K562 (cell line): ENCODE measurements around the gene PLEKHN1. TPM values are rescaled to one million over a fixed set of nuclear protein-coding genes. Genes with fewer than 3 reads are reported as not detected.

Experiments used
- ATAC-seq: fragments of 200-7000 bp; cut with Tn5 transposase; 3 replicates; pipeline ENCODE4 v1.9.1; 2020; ENCODE audit warnings: moderate library complexity
- BruUV-seq: library from RNA; stranded (reverse); fragments of 400-500 nt; replicated peaks from 2 replicates; lab custom pipeline; 2021; lab: Mats Ljungman, UMichigan
- CTCF ChIA-PET: fragments of 300-600 bp; formaldehyde crosslinking; extraction: SDS; loops from one replicate; lab custom pipeline; 2021; ENCODE audit warnings: low intra/inter-chr PET ratio; lab: Yijun Ruan, JAX
- POLR2A ChIA-PET: fragments of 300-600, 350-650 bp; sonication (Branson Sonifier 250); formaldehyde crosslinking; extraction: SDS; loops from one replicate; lab custom pipeline; 2021; ENCODE audit warnings: antibody characterized with exemption, inconsistent platforms; lab: Yijun Ruan, JAX
- DNase-seq, 4 experiments: peaks; one replicate each; pipeline versions ENCODE4 v3.0.0 to v3.0.0-alpha.2; 2011 to 2018; ENCODE audit warnings: low spot score in 3 of 4, mixed read lengths in 3 of 4; ENCODE audit errors: extremely low read depth in 1 of 4
- FAIRE-seq: peaks from 2 replicates; lab custom pipeline; 2011; peaks lifted over from hg19 to GRCh38; lab: Jason Lieb, UNC
- H2AFZ ChIP-seq: 2 replicates; pipeline ENCODE4 v1.6.0; 2011; ENCODE audit warnings: low read depth, low read length, control low read depth, inconsistent platforms
- H3K27ac ChIP-seq: fragments of 200-600 bp; 3 replicates; pipeline ENCODE4 v1.8.0; 2011; ENCODE audit warnings: low read depth, mild to moderate bottlenecking, control low read depth, inconsistent platforms, low read length, moderate library complexity, mixed read lengths; ENCODE audit errors: extremely low read depth
- H3K27me3 ChIP-seq, 2 experiments: fragments of 300-600 bp in 1 of 2; 2 replicates in 1 of 2; 3 replicates in 1 of 2; pipeline versions ENCODE4 v1.6.0 to v1.8.0; 2011; ENCODE audit warnings: inconsistent platforms in 2 of 2, low read length in 2 of 2, mild to moderate bottlenecking in 1 of 2, mixed read lengths in 1 of 2, moderate library complexity in 1 of 2; ENCODE audit not compliant: control insufficient read depth in 2 of 2, insufficient read depth in 2 of 2
- H3K36me3 ChIP-seq: fragments of 300-600 bp; 3 replicates; pipeline ENCODE4 v1.8.0; 2011; ENCODE audit warnings: mild to moderate bottlenecking, low read length, inconsistent platforms; ENCODE audit not compliant: control insufficient read depth, insufficient read depth
- H3K4me1 ChIP-seq, 2 experiments: fragments of 200-600 bp in 1 of 2; replicated peaks in 1 of 2; 2 replicates in 1 of 2; 3 replicates in 1 of 2; pipeline versions ENCODE4 v1.5.1 to v1.8.0; 2011; ENCODE audit warnings: inconsistent platforms in 2 of 2, low read length in 2 of 2, mild to moderate bottlenecking in 1 of 2, mixed read lengths in 1 of 2, moderate library complexity in 1 of 2; ENCODE audit not compliant: control insufficient read depth in 2 of 2, insufficient read depth in 2 of 2
- H3K4me2 ChIP-seq: 2 replicates; pipeline ENCODE4 v1.6.1; 2011; ENCODE audit warnings: low read length, control low read depth, inconsistent platforms, mixed read lengths; ENCODE audit not compliant: insufficient read depth
- H3K4me3 ChIP-seq: fragments of 200-600 bp; sonication (generic), shearing (Covaris generic); 2 replicates; pipeline ENCODE4 v1.5.1; 2016; ENCODE audit warnings: control low read depth, inconsistent platforms
- H3K79me2 ChIP-seq: fragments of 200-600 bp; 3 replicates; pipeline ENCODE4 v1.8.0; 2011; ENCODE audit warnings: low read length, inconsistent platforms; ENCODE audit not compliant: control insufficient read depth, insufficient read depth
- H3K9ac ChIP-seq, 2 experiments: 2 replicates each; pipeline versions ENCODE4 v1.6.0 to v1.6.1; 2011; ENCODE audit warnings: low read depth in 2 of 2, low read length in 2 of 2, control low read depth in 1 of 2, inconsistent platforms in 1 of 2, mild to moderate bottlenecking in 1 of 2, mixed read lengths in 1 of 2; ENCODE audit not compliant: insufficient read depth in 1 of 2
- H3K9me1 ChIP-seq: one replicate; pipeline ENCODE4 v1.6.0; 2011; ENCODE audit warnings: inconsistent platforms, mild to moderate bottlenecking, low read length, moderate library complexity; ENCODE audit not compliant: control insufficient read depth, insufficient read depth
- H3K9me3 ChIP-seq: replicated peaks from 2 replicates; pipeline ENCODE4 v1.5.1; 2011; ENCODE audit warnings: low read depth, low read length, inconsistent platforms; ENCODE audit not compliant: control insufficient read depth, insufficient read depth
- H4K20me1 ChIP-seq: replicated peaks from 2 replicates; pipeline ENCODE4 v1.6.1; 2011; ENCODE audit warnings: low read length, inconsistent platforms, mixed read lengths; ENCODE audit not compliant: control insufficient read depth, insufficient read depth
- E2F6 ChIP-seq, 2 experiments: IDR thresholded peaks; 2 replicates each; pipeline ENCODE4 v1.6.1; 2011; ENCODE audit warnings: borderline replicate concordance in 1 of 2, control low read depth in 1 of 2, low read depth in 1 of 2, low read length in 1 of 2, mild to moderate bottlenecking in 1 of 2, mixed read lengths in 1 of 2, moderate library complexity in 1 of 2; ENCODE audit not compliant: insufficient read depth in 1 of 2, insufficient read length in 1 of 2, poor library complexity in 1 of 2, severe bottlenecking in 1 of 2; ENCODE audit errors: extremely low read depth in 1 of 2
- PURB ChIP-seq: sonication (generic); formaldehyde crosslinking; IDR thresholded peaks from 2 replicates; pipeline ENCODE4 v1.9.0; 2021; ENCODE audit warnings: low read depth, mild to moderate bottlenecking, missing genetic modification reagents
- USF1 ChIP-seq: sonication (generic); formaldehyde crosslinking; IDR thresholded peaks from 2 replicates; pipeline ENCODE4 v1.9.0; 2022; ENCODE audit warnings: mild to moderate bottlenecking, missing genetic modification reagents
- ZFX ChIP-seq: sonication (generic); formaldehyde crosslinking; IDR thresholded peaks from 2 replicates; pipeline ENCODE4 v1.8.0; 2022; ENCODE audit warnings: mild to moderate bottlenecking, missing genetic modification reagents, moderate library complexity
- WGBS: fragments of 100-300 bp; shearing (Covaris generic); methylation state at CpG from one replicate; pipeline ENCODE4 v1.1.6; 2016; ENCODE audit warnings: low coverage, mixed read lengths; ENCODE audit not compliant: insufficient coverage; ENCODE audit errors: missing lambda C conversion rate; 5-methylcytosine and 5-hydroxymethylcytosine counted together
- in situ Hi-C: fragments of 300-500 bp; cut with MboI; formaldehyde crosslinking; loops from 4 replicates; pipeline ENCODE4 v1.15.0; 2018; ENCODE audit warnings: inconsistent platforms, mixed read lengths
- intact Hi-C: fragments of 100-400 bp; cut with micrococcal nuclease; formaldehyde crosslinking; loops from 2 replicates; pipeline ENCODE4 v1.14.2; 2022
- polyA plus RNA-seq, 8 experiments: library from polyadenylated mRNA; depleted of rRNA in 4 of 8; stranded (reverse) in 5 of 8; unstranded in 3 of 8; fragments of >200 nt; fragmentation: Nextera tagmentation in 2 of 8; fragmentation: Illumina TruSeq in 1 of 8; extraction: Ambion mirVana in 2 of 8; extraction: Trizol in 1 of 8; gene quantifications; 2 replicates each; pipeline versions ENCODE4 v1.2.1 to v1.2.3, GENCODE V29; 2011 to 2014; ENCODE audit warnings: inconsistent platforms in 1 of 8, missing spikeins in 1 of 8
- total RNA-seq, 7 experiments: library from RNA; depleted of rRNA in 6 of 7; stranded (reverse); fragments of >200 nt in 6 of 7; fragmentation: Illumina TruSeq in 2 of 7; extraction: Trizol in 2 of 7; gene quantifications; 2 replicates each; pipeline versions ENCODE4 v1.2.1 to v1.2.3, GENCODE V29; 2011 to 2021; ENCODE audit warnings: low replicate concordance in 1 of 7

The PLEKHN1 gene
- total and polyA plus RNA-seq, 9 of the 15 experiments (the other 6 are each of a cell fraction or from before 2014, with no cell fraction given) = 0.07 to 1.5 (median 0.13) TPM; not detected in 2

GRCh38 chr1:978835-979743 lies 12.8 kb downstream of the PLEKHN1 start:
- in situ Hi-C loops = no loop called here
- WGBS = 33% methylated on average over 59 of the region's 60 CpGs
- H3K36me3 ChIP-seq = no peaks in the 10 kb centered on the region
- TF ChIP-seq E2F6 (IDR thresholded peaks at IDR 0.05; ENCODE audit: borderline replicate concordance in 1 of 2, extremely low read depth in 1 of 2, insufficient read depth in 1 of 2, insufficient read length in 1 of 2, low read depth in 1 of 2, low read length in 1 of 2, poor library complexity in 1 of 2, severe bottlenecking in 1 of 2) = peak in 1 of 2 experiments; percentile 39
- 0 out of 2 replicates have a peak, but pooled peaks have one; percentile 34 for TF ChIP-seq ZFX
- TF ChIP-seq USF1 (CRISPR knock-in tag) = 0 out of 2 replicates have a peak, but pooled peaks have one; percentile 4
- no peak for TF ChIP-seq PURB
- ATAC-seq = no peak
- POLR2A ChIA-PET = interaction anchor here (0.7 kb wide), 1 partner anchor 11 kb away, joined by 3 read pairs; no protein-coding TSS in a partner anchor
- H4K20me1 ChIP-seq = peaks cover 13% of the 10 kb centered on the region
- H3K4me3 ChIP-seq = no peak overlapping the region
- no peak for FAIRE-seq
- H3K9me1 ChIP-seq = no peaks in the 10 kb centered on the region
- H3K27me3 ChIP-seq = peaks cover 39 to 77% of the 10 kb centered on the region in 2 experiments; a peak in 4 of 5 replicates
- peak overlapping the region in 1 of 2 experiments; percentile 12; a peak in 1 of 4 replicates for H3K9ac ChIP-seq
- H2AFZ ChIP-seq = no peak overlapping the region
- CTCF ChIA-PET = interaction anchor here (1.1 kb wide), 1 partner anchor 75 kb away, joined by 4 read pairs; no protein-coding TSS in a partner anchor
- intact Hi-C loops = no loop called here
- BruUV-seq = no TSS peak
- H3K4me1 ChIP-seq = peaks cover 0 to 82% of the 10 kb centered on the region in 2 experiments; a peak in 3 of 5 replicates
- no peak overlapping the region for H3K4me2 ChIP-seq
- H3K9me3 ChIP-seq = no peaks in the 10 kb centered on the region
- H3K27ac ChIP-seq = no peak overlapping the region
- H3K79me2 ChIP-seq = no peaks in the 10 kb centered on the region
- DNase-seq = no peak
